Suprapubic skin (tissue), 4 donors: ENCODE data around the gene PPP6R2. TPM values are rescaled to one million over a fixed set of nuclear protein-coding genes. Genes with fewer than 3 reads are reported as not detected.
"Not testable (repeated sequence)": the region's sequence is repeated elsewhere in the genome, so short reads cannot be mapped to it uniquely, and the experiment has no call there.

Experiments
- DNase-seq, 2 donors: peaks; one replicate each; pipeline ENCODE4 v3.0.0-alpha.2; 2019; ENCODE audit warnings: low spot score in 2 of 2
- H3K27ac ChIP-seq: fragments of 200-600 bp; sonication (generic); one replicate; pipeline ENCODE4 v1.5.1; 2019
- H3K27me3 ChIP-seq: fragments of 200-600 bp; sonication (generic); one replicate; pipeline ENCODE4 v1.5.1; 2019
- H3K36me3 ChIP-seq: fragments of 200-600 bp; sonication (generic); one replicate; pipeline ENCODE4 v1.5.1; 2019
- H3K4me1 ChIP-seq: fragments of 200-600 bp; sonication (generic); one replicate; pipeline ENCODE4 v1.5.1; 2019
- H3K4me3 ChIP-seq: fragments of 200-600 bp; sonication (generic); one replicate; pipeline ENCODE4 v1.5.1; 2019; ENCODE audit warnings: mild to moderate bottlenecking
- H3K9me3 ChIP-seq: fragments of 200-600 bp; sonication (generic); one replicate; pipeline ENCODE4 v1.5.1; 2019
- CTCF ChIP-seq, 2 donors: fragments of 200-600 bp in 1 of 2; fragments of 450-650 bp in 1 of 2; sonication (generic) in 1 of 2; IDR thresholded peaks; one replicate each; pipeline ENCODE4 v1.5.1; 2016 to 2019; ENCODE audit warnings: antibody characterized with exemption in 2 of 2, mild to moderate bottlenecking in 1 of 2, moderate library complexity in 1 of 2
- EP300 ChIP-seq: sonication (generic); formaldehyde crosslinking; IDR thresholded peaks from one replicate; pipeline ENCODE4 v1.6.1; 2017; ENCODE audit warnings: antibody characterized with exemption
- POLR2A ChIP-seq, 2 donors: fragments of 450-650 bp; IDR thresholded peaks; one replicate each; pipeline ENCODE4 v1.6.1; 2017; ENCODE audit warnings: antibody characterized with exemption in 2 of 2, mild to moderate bottlenecking in 2 of 2, moderate library complexity in 2 of 2
- POLR2AphosphoS5 ChIP-seq, 3 donors: sonication (generic); formaldehyde crosslinking; IDR thresholded peaks; one replicate each; pipeline ENCODE4 v1.6.1; 2017; ENCODE audit warnings: antibody characterized with exemption in 3 of 3
- WGBS: methylation state at CpG from one replicate; pipeline ENCODE4 v1.1.5; 2018; 5-methylcytosine and 5-hydroxymethylcytosine counted together
- total RNA-seq, 4 donors: library from RNA; depleted of rRNA; stranded (reverse); fragments of >200 nt; gene quantifications; one replicate each; pipeline ENCODE4 v1.1.0, GENCODE V29; 2016

The PPP6R2 gene
- total RNA-seq, 4 donors from 2014 or later = 46.7 to 70.3 (median 64.6) TPM

GRCh38 chr22:50367778-50368500, 24.8 kb downstream of the PPP6R2 start:
- Histone ChIP-seq H3K4me3 (no peak overlapping the region), H3K36me3 (peaks cover 24% of the 10 kb centered on the region), H3K4me1 (no peaks in the 10 kb centered on the region), H3K27ac (no peak overlapping the region), H3K27me3 (no peaks in the 10 kb centered on the region), H3K9me3 (no peaks in the 10 kb centered on the region)
- TF ChIP-seq EP300 = no peak
- TF ChIP-seq CTCF (IDR thresholded peaks at IDR 0.05) = no peak
- no peak for TF ChIP-seq POLR2AphosphoS5 (IDR thresholded peaks at IDR 0.05)
- TF ChIP-seq POLR2A (IDR thresholded peaks at IDR 0.05) = no peak
- DNase-seq = no peak
- WGBS = 95% methylated on average over 27 of the region's 27 CpGs

DNA sequence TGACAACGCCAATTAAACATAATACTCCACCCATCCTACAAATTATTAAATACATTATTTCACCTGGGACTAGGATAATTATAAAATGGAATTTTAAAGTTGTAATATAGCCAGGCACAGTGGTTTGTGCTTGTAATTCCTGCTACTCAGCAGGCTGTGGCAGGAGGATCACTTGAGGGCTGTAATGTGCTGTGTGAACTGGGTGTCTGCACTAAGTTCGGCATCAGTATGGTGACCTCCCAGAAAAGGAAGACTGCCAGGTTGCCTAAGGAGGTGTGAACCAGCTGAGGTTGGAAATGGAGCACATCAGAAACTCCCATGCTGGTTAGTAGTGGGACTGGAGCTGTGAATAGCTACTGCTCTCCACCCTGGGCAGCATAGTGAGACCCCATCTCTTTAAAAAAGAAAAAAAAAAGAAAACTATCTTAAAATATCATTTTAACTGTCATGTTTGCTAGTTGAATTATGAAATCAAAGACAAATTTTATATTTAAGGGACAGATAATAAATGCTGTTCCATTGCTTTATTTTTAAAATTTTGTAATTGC, 28.0 kb downstream of the PPP6R2 start:
- peaks cover 44% of the 10 kb centered on the region for H3K36me3 ChIP-seq
- no peaks in the 10 kb centered on the region for H3K27me3 ChIP-seq
- no peak overlapping the region for H3K4me3 ChIP-seq
- H3K9me3 ChIP-seq = no peaks in the 10 kb centered on the region
- DNase-seq = no peak
- no peak overlapping the region for H3K27ac ChIP-seq
- TF ChIP-seq CTCF (IDR thresholded peaks at IDR 0.05) = no peak
- TF ChIP-seq EP300 = no peak
- TF ChIP-seq POLR2A (IDR thresholded peaks at IDR 0.05) = no peak
- no peak for TF ChIP-seq POLR2AphosphoS5 (IDR thresholded peaks at IDR 0.05)
- no peaks in the 10 kb centered on the region for H3K4me1 ChIP-seq
- WGBS = 86% methylated on average over 2 of the region's 2 CpGs

DNA sequence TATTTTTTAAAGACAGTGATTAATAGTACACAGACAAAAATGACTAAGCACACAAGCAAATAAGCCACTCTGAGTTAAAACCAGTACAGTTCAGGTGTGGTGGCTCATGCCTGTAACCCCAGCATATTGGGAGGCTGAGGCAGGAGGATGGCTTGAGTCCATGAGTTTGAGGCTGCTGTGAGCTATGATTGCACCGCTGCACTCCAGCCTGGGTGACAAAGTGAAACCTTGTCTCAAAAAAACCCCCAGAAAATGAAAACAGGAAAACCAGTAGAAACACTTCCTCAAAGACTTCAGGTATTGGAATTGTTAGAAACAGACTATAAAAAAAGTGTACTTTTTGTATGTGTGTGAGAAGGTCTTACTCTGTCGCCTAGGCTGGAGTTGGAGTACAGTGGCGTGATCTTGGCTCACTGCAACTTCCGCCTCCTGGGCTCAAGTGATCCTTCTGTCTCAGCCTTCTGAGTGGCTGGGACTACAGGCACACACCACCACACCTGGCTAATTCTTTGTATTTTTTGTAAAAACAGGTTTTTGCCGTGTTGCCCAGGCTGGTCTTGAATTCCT, 33.0 kb downstream of the PPP6R2 start:
- no peak for TF ChIP-seq EP300
- no peak for TF ChIP-seq POLR2A (IDR thresholded peaks at IDR 0.05)
- no peak for TF ChIP-seq CTCF (IDR thresholded peaks at IDR 0.05)
- no peak for TF ChIP-seq POLR2AphosphoS5 (IDR thresholded peaks at IDR 0.05)
- H3K4me3 ChIP-seq = no peak overlapping the region
- 86% methylated on average over 5 of the region's 5 CpGs for WGBS
- H3K27me3 ChIP-seq = no peaks in the 10 kb centered on the region
- peaks cover 46% of the 10 kb centered on the region for H3K36me3 ChIP-seq
- H3K4me1 ChIP-seq = no peaks in the 10 kb centered on the region
- H3K9me3 ChIP-seq = no peaks in the 10 kb centered on the region
- DNase-seq = no peak
- no peak overlapping the region for H3K27ac ChIP-seq

- H3K27me3 ChIP-seq, DNase-seq, H3K9me3 ChIP-seq, H3K4me3 ChIP-seq, H3K4me1 ChIP-seq, H3K27ac ChIP-seq: not testable (repeated sequence)
- 93% methylated on average over 14 of the region's 15 CpGs for WGBS
- H3K36me3 ChIP-seq = peaks cover 30% of the 10 kb centered on the region
Observed at GRCh38 chr22:50381021-50381555, 38.0 kb downstream of the PPP6R2 start.

DNA sequence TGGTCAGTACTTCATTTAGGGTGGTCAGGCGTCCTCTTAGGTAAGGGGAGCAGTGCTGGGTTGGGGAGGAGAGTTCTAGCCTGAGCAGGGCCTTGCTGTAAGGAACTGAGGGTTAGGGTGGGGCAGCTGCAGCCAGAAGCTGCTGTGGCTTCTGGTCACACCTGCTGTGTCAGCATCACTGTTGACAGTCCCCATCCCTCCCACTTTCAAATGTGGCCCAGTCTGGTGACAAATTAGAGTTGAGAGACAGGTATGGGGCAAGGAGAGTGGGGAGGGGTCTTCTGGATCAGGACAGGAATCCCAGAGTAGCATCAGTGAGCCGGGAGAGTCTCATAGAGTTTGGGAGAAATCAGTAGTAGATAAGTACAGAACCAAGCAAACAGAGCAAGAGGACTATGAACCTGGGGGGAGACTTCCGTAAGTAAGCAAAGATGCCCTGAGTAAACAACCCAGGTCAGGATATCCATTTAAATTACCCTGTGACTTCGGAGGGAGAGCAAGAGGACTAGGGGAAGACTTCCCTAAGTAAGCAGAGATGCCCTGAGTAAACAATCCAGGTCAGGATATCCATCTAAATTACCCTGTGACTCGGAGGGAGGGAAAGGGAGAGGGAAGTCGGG, 53.7 kb downstream of the PPP6R2 start:
- H3K9me3 ChIP-seq = no peaks in the 10 kb centered on the region
- peaks cover 28% of the 10 kb centered on the region for H3K36me3 ChIP-seq
- no peaks in the 10 kb centered on the region for H3K27me3 ChIP-seq
- H3K4me1 ChIP-seq = peaks cover 16% of the 10 kb centered on the region
- WGBS = 72% methylated on average over 6 of the region's 6 CpGs
- no peak overlapping the region for H3K4me3 ChIP-seq
- TF ChIP-seq CTCF (IDR thresholded peaks at IDR 0.05) (no peak), EP300 (no peak), POLR2AphosphoS5 (IDR thresholded peaks at IDR 0.05) (no peak), POLR2A (IDR thresholded peaks at IDR 0.05) (no peak)
- DNase-seq = no peak
- H3K27ac ChIP-seq = no peak overlapping the region

DNA sequence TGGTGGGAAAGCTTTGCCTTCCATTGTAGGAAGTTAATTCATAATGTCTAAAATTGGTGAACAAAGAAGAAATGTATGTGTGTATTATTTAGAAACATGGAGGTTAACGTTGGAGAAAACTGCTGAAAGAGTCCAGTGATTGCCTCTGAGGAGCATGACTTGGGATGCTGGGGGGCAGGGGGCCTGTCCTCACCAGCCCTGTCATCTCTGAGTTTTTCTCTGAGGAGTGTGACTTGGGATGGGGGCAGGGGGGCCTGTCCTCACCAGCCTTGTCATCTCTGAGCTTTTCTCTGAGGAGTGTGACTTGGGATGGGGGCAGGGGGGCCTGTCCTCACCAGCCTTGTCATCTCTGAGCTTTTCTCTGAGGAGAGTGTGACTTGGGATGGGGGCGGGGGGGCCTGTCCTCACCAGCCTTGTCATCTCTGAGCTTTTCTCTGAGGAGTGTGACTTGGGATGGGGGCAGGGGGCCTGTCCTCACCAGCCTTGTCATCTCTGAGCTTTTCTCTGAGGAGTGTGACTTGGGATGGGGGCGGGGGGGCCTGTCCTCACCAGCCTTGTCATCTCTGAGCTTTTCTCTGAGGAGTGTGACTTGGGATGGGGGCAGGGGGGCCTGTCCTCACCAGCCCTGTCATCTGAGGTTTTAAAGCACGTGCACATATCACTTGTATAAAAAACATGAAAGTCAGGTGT, 54.4 kb downstream of the PPP6R2 start:
- not testable (repeated sequence) for H3K4me3 ChIP-seq, DNase-seq, H3K27me3 ChIP-seq, H3K27ac ChIP-seq, H3K9me3 ChIP-seq
- Histone ChIP-seq H3K36me3 (peaks cover 28% of the 10 kb centered on the region), H3K4me1 (peaks cover 16% of the 10 kb centered on the region)
- 50% methylated on average over 3 of the region's 4 CpGs for WGBS
